ENCODE measurements around the gene SYDE2. TPM values are rescaled to one million over a fixed set of nuclear protein-coding genes. Genes with fewer than 3 reads are reported as not detected.
A peak's percentile ranks its signal among the peaks of the same experiment; 100 is the strongest.
"Not testable (repeated sequence)": the region's sequence is repeated elsewhere in the genome, so short reads cannot be mapped to it uniquely, and the experiment has no call there.

Gene SYDE2
- total RNA-seq, 2 donors from 2014 or later, result 12.2 to 17.5 TPM

DNA sequence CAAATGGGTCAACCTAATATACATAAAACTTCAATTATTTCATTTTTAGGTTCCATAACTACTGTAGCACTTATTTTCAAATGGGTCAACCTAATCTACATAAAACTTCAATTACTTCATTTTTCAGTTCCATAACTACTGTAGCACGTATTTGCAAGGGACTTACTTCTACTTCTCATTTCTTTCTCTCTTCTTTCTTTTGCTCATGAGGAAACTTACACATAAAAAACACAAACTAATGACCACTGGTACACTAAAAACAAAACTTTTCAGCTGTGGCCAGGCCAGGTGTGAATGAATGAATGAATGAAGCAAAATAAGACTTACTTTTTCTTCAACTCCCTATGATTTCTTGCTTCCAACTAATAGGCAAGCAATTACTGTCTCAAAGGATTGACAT is 11.7 kb downstream of the SYDE2 start:
- intact Hi-C loops (cut with DNase I), result no loop called here
- WGBS, 2 donors, result 61 to 83% methylated on average over 1 of the region's 1 CpG
- Histone ChIP-seq H3K27me3 (no peaks in the 10 kb centered on the region), H3K27ac (no peak overlapping the region), H3K36me3 (replicated peaks in 1 of 2; ENCODE audit: insufficient read depth in 1 of 2, low read depth in 2 of 2) (no peaks in the 10 kb centered on the region), H3K9me3 (no peaks in the 10 kb centered on the region), H3K4me1 (peaks cover 4% of the 10 kb centered on the region), H3K4me3 (no peak overlapping the region)
- ATAC-seq (no peak), DNase-seq (no peak)
- TF ChIP-seq, protein P1, sequence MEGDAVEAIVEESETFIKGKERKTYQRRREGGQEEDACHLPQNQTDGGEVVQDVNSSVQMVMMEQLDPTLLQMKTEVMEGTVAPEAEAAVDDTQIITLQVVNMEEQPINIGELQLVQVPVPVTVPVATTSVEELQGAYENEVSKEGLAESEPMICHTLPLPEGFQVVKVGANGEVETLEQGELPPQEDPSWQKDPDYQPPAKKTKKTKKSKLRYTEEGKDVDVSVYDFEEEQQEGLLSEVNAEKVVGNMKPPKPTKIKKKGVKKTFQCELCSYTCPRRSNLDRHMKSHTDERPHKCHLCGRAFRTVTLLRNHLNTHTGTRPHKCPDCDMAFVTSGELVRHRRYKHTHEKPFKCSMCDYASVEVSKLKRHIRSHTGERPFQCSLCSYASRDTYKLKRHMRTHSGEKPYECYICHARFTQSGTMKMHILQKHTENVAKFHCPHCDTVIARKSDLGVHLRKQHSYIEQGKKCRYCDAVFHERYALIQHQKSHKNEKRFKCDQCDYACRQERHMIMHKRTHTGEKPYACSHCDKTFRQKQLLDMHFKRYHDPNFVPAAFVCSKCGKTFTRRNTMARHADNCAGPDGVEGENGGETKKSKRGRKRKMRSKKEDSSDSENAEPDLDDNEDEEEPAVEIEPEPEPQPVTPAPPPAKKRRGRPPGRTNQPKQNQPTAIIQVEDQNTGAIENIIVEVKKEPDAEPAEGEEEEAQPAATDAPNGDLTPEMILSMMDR (IDR thresholded peaks at IDR 0.05), result no peak
- no peak for TF ChIP-seq POLR2A (IDR thresholded peaks at IDR 0.05)

DNA sequence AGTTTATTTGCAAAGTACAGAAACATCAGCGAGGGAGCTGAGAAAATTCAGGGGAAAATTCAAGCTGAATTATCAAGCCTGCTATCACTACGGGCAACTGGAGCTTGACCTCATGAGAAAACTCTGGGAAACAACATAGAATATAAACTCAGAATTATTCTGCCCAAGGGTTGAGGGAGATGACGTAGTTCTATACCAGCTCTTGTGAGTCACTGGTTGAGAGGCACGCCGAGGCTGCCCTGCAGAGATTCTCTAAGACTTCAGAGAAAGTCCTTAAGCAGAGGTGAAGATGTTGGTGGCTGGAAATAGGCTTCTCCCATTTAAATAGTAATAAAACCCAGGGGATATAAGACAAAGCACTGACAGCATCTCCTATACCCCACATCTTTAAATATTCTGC is 12.3 kb downstream of the SYDE2 start:
- Histone ChIP-seq H3K4me3 (no peak overlapping the region), H3K9me3 (no peaks in the 10 kb centered on the region), H3K4me1 (peaks cover 6% of the 10 kb centered on the region), H3K27ac (no peak overlapping the region), H3K36me3 (replicated peaks in 1 of 2; ENCODE audit: insufficient read depth in 1 of 2, low read depth in 2 of 2) (no peaks in the 10 kb centered on the region), H3K27me3 (no peaks in the 10 kb centered on the region)
- 47 to 48% methylated on average over 5 of the region's 5 CpGs for WGBS, 2 donors
- no peak for TF ChIP-seq POLR2A (IDR thresholded peaks at IDR 0.05)
- TF ChIP-seq, protein P1 (IDR thresholded peaks at IDR 0.05), result no peak
- DNase-seq (peak in 2 of 4 donors; percentile 8 to 13), ATAC-seq (no peak)
- intact Hi-C loops (cut with DNase I), result no loop called here

DNA sequence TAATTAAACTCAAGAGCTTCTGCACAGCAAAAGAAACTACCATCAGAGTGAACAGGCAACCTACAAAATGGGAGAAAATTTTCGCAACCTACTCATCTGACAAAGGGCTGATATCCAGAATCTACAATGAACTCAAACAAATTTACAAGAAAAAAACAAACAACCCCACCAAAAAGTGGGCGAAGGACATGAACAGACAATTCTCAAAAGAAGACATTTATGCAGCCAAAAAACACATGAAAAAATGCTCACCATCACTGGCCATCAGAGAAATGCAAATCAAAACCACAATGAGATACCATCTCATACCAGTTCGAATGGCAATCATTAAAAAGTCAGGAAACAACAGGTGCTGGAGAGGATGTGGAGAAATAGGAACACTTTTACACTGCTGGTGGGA is 13.8 kb downstream of the SYDE2 start:
- H3K4me1 ChIP-seq; DNase-seq; H3K27ac ChIP-seq; H3K27me3 ChIP-seq; H3K36me3 ChIP-seq (replicated peaks in 1 of 2; ENCODE audit: insufficient read depth in 1 of 2, low read depth in 2 of 2); H3K4me3 ChIP-seq; H3K9me3 ChIP-seq; intact Hi-C loops (cut with DNase I); ATAC-seq: not testable (repeated sequence)
- 86 to 92% methylated on average over 1 to 2 of the region's 3 CpGs for whole genome bisulfite sequencing, 2 donors

DNA sequence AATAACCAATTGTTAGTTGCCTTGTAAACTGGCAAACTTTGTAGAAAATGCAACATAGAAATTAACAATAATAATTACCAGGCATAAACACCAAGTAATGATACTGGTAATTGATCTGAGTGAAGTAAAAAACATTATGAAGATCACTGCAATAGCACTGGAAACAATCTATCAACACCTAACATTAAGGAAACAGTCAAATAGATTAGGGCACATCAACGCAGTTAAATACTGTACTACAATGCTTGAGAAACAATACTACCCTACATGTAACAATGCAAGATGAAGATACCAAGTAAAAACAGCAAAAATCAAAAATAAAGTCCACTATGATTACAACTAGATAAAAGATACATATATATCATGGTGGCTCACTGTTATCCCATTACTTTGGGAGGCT is 16.6 kb downstream of the SYDE2 start:
- Histone ChIP-seq H3K27me3 (no peaks in the 10 kb centered on the region), H3K4me1 (peaks cover 6% of the 10 kb centered on the region), H3K9me3 (no peaks in the 10 kb centered on the region), H3K27ac (no peak overlapping the region), H3K36me3 (replicated peaks in 1 of 2; ENCODE audit: insufficient read depth in 1 of 2, low read depth in 2 of 2) (no peaks in the 10 kb centered on the region), H3K4me3 (no peak overlapping the region)
- intact Hi-C loops (cut with DNase I), result no loop called here
- no peak for DNase-seq
- TF ChIP-seq, protein P1 (IDR thresholded peaks at IDR 0.05), result no peak
- TF ChIP-seq POLR2A (IDR thresholded peaks at IDR 0.05), result no peak
- WGBS, 2 donors, result 72 to 79% methylated on average over 1 of the region's 1 CpG
- no peak for ATAC-seq

DNA sequence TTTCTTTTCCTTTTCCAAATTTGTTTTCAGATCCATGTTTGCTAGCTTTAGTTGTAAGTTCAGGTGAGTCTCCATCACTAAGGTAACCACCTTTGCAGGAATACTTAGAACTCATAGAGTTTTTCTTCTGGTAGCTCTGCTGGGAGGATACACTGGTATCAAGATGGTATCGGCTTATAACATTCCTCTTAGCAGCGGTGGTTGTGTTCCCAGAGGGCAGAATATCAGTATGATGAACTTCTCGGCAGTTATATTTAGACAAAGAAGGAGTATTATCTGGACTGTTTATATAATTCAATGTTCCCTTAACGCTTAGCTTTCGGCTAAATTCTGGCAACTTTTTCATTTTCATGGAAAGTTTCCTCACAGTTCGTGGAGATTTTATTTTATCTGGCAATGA is 18.1 kb downstream of the SYDE2 start:
- TF ChIP-seq, protein P1 (IDR thresholded peaks at IDR 0.05), result no peak
- no peak for TF ChIP-seq POLR2A (IDR thresholded peaks at IDR 0.05)
- H3K27ac ChIP-seq, result no peak overlapping the region
- ATAC-seq (no peak), DNase-seq (no peak)
- WGBS, 2 donors, result 35 to 36% methylated on average over 6 of the region's 6 CpGs
- H3K4me3 ChIP-seq, result no peak overlapping the region
- H3K36me3 ChIP-seq (replicated peaks in 1 of 2; ENCODE audit: insufficient read depth in 1 of 2, low read depth in 2 of 2), result no peaks in the 10 kb centered on the region
- no peaks in the 10 kb centered on the region for H3K9me3 ChIP-seq
- intact Hi-C loops (cut with DNase I), result no loop called here
- no peaks in the 10 kb centered on the region for H3K27me3 ChIP-seq
- H3K4me1 ChIP-seq, result peaks cover 6% of the 10 kb centered on the region
